Measurements from ENCODE around the gene ATP10A. TPM values are rescaled to one million over a fixed set of nuclear protein-coding genes. Genes with fewer than 3 reads are reported as not detected.

The ATP10A gene
- polyA plus RNA-seq, 1 donor (not counting 4 experiments of a cell fraction or from before 2014, with no cell fraction given), result not detected

GRCh38 chr15:25787381-25787780 is 75.7 kb downstream of the ATP10A start:
- H3K9ac ChIP-seq (ENCODE audit: control insufficient read depth, extremely low read depth, insufficient read depth, low read length), result no peak overlapping the region
- H3K36me3 ChIP-seq (ENCODE audit: control insufficient read depth in 2 of 2, extremely low read depth in 1 of 2, insufficient read depth in 2 of 2, low read length in 2 of 2), result no peaks in the 10 kb centered on the region
- H3K9me1 ChIP-seq (ENCODE audit: control insufficient read depth, extremely low read depth, insufficient read depth, low read length), result no peaks in the 10 kb centered on the region
- FAIRE-seq (no peak), DNase-seq (ENCODE audit: low read depth, low spot score) (no peak)
- H3K4me1 ChIP-seq (ENCODE audit: control insufficient read depth, extremely low read depth, insufficient read depth, low read length), result no peaks in the 10 kb centered on the region
- no peaks in the 10 kb centered on the region for H3K79me2 ChIP-seq (ENCODE audit: control insufficient read depth, insufficient read depth, low read length)
- H3K27ac ChIP-seq (ENCODE audit: control insufficient read depth, insufficient read depth, low read length), result no peak overlapping the region
- H3K4me3 ChIP-seq (ENCODE audit: control insufficient read depth in 2 of 3, extremely low read depth in 1 of 3, insufficient read depth in 2 of 3, low read depth in 1 of 3, low read length in 3 of 3), result no peak overlapping the region
- no peak for TF ChIP-seq EZH2 (IDR thresholded peaks at IDR 0.05; ENCODE audit: low read length)
- no peak for TF ChIP-seq CTCF (optimal IDR thresholded peaks at IDR 0.05 in 1 of 3, IDR thresholded peaks at IDR 0.05 in 1 of 3, conservative IDR thresholded peaks at IDR 0.05 in 1 of 3; ENCODE audit: extremely low read depth in 1 of 3, insufficient read depth in 2 of 3, low read length in 3 of 3)
- no peaks in the 10 kb centered on the region for H3K27me3 ChIP-seq (ENCODE audit: control insufficient read depth, extremely low read depth, insufficient read depth, low read length)
- no peak overlapping the region for H3K4me2 ChIP-seq (ENCODE audit: control insufficient read depth, extremely low read depth, insufficient read depth, low read depth, low read length)
- H4K20me1 ChIP-seq (ENCODE audit: control insufficient read depth, extremely low read depth, insufficient read depth, low read length), result no peaks in the 10 kb centered on the region
- no peak overlapping the region for H2AFZ ChIP-seq (ENCODE audit: control insufficient read depth, low read length)
- dilution Hi-C loops (cut with MboI; ENCODE audit: extremely low pct_ligation_motif_present, low sequenced_read_pairs), result no loop called here
- H3K9me3 ChIP-seq (ENCODE audit: control insufficient read depth, low read depth, low read length), result peaks cover 11% of the 10 kb centered on the region

GRCh38 chr15:25786040-25786439 is 77.1 kb downstream of the ATP10A start:
- H3K79me2 ChIP-seq (ENCODE audit: control insufficient read depth, insufficient read depth, low read length), result no peaks in the 10 kb centered on the region

More at GRCh38 chr15:25786040-25786439, 77.1 kb downstream of the ATP10A start:
- no peak for TF ChIP-seq EZH2 (IDR thresholded peaks at IDR 0.05; ENCODE audit: low read length)
- TF ChIP-seq CTCF (optimal IDR thresholded peaks at IDR 0.05 in 1 of 3, IDR thresholded peaks at IDR 0.05 in 1 of 3, conservative IDR thresholded peaks at IDR 0.05 in 1 of 3; ENCODE audit: extremely low read depth in 1 of 3, insufficient read depth in 2 of 3, low read length in 3 of 3), result no peak
- no peaks in the 10 kb centered on the region for H3K9me1 ChIP-seq (ENCODE audit: control insufficient read depth, extremely low read depth, insufficient read depth, low read length)
- H3K36me3 ChIP-seq (ENCODE audit: control insufficient read depth in 2 of 2, extremely low read depth in 1 of 2, insufficient read depth in 2 of 2, low read length in 2 of 2), result no peaks in the 10 kb centered on the region
- DNase-seq (ENCODE audit: low read depth, low spot score), result no peak
- FAIRE-seq, result no peak
- no peak overlapping the region for H3K9ac ChIP-seq (ENCODE audit: control insufficient read depth, extremely low read depth, insufficient read depth, low read length)
- no peaks in the 10 kb centered on the region for H4K20me1 ChIP-seq (ENCODE audit: control insufficient read depth, extremely low read depth, insufficient read depth, low read length)
- H3K9me3 ChIP-seq (ENCODE audit: control insufficient read depth, low read depth, low read length), result peaks cover 11% of the 10 kb centered on the region
- H3K4me3 ChIP-seq (ENCODE audit: control insufficient read depth in 2 of 3, extremely low read depth in 1 of 3, insufficient read depth in 2 of 3, low read depth in 1 of 3, low read length in 3 of 3), result no peak overlapping the region
- dilution Hi-C loops (cut with MboI; ENCODE audit: extremely low pct_ligation_motif_present, low sequenced_read_pairs), result no loop called here
- H3K4me2 ChIP-seq (ENCODE audit: control insufficient read depth, extremely low read depth, insufficient read depth, low read depth, low read length), result no peak overlapping the region
- H2AFZ ChIP-seq (ENCODE audit: control insufficient read depth, low read length), result no peak overlapping the region
- no peaks in the 10 kb centered on the region for H3K27me3 ChIP-seq (ENCODE audit: control insufficient read depth, extremely low read depth, insufficient read depth, low read length)
- no peaks in the 10 kb centered on the region for H3K4me1 ChIP-seq (ENCODE audit: control insufficient read depth, extremely low read depth, insufficient read depth, low read length)
- H3K27ac ChIP-seq (ENCODE audit: control insufficient read depth, insufficient read depth, low read length), result no peak overlapping the region
